Activated T-cell treated with anti-CD3 and anti-CD28 coated beads for 1 hour (primary cell): ENCODE results near the gene MOB1A.
"Not testable (repeated sequence)": the region's sequence is repeated elsewhere in the genome, so short reads cannot be mapped to it uniquely, and the experiment has no call there.

Experiments
- DNase-seq: peaks from one replicate; pipeline ENCODE4 v3.0.0-alpha.2; 2020; ENCODE audit warnings: low read depth

MOB1A gene

DNA sequence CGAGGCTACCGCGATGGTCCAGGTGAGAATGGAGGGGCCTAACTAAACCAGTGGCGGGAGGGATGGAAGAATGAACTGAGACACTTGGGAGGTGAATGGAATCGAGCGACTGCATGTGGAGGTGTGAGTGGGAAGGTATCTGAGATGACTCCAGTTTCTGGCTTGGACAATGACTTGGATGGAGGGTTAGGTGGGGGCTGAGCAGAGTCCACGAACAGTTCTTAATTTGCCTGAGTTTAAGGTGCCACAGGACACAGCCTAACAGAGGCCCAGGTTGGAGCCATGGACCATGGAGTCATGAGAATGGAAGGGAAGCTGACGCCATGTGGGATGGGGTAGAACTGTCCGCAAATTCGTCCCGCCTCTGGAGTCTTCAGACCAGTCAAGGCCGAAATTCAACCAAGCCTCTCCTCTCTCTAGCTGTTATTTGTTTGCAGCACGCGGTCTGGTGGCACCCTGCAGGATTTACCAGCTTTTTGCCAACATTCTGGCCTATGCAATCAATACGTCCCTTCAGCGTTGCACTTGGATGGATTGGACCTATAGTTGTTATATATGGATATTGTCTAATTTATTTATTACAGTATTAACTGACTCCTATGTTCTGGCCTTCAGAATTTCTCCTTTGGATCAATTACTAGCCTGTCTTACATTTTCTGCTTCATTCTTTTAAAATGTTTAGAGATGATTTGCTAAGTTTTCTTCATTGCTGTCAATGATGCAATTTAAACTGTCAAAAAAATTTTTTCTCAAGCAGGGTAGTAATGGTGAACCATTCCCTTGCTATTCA lies 30.0 kb downstream of the MOB1A start:
- DNase-seq: no peak

DNA sequence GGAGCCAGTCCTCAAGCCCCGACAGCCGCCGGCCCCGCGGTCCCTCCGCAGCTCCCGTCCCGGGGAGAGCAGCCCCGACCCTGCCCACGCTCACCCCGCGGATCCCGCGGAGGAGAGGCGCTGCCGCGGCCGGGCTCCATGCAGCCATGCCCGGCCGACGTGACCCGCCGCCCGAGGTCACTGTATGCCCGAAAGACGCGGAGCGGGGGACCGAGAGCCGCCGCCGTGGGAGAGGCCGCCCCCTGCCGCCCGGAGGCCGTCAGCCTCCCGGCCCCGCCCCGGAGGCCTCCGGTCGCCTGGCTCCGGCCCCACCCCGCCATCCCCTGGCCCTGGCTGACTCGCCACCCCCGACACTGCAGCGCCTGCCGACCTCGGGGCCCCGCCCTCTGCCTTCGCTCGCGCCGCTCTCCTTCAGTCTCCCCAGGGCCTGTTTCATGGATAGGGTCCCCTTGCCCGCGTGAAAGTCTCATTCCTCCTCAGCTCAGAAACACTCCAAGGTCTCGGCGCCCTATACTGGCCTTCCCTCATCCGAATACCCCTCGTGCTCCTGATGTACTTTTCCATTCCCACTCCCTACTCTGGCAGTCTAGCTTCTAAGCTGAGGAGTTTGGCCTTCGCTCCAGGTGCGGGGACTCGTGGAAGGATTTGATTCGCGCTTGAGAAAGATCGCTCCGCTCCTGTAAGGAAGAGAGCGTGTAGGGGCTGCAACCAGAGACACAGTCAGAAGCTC lies 30.8 kb downstream of the MOB1A start, which contains the start of gene BOLA3:
Gene BOLA3, minus strand, starts transcription at position 186 of the 730 bp plus-strand sequence. Its CDS starts 38 bp downstream, at position 148.
- peak; percentile 66 for DNase-seq

DNA sequence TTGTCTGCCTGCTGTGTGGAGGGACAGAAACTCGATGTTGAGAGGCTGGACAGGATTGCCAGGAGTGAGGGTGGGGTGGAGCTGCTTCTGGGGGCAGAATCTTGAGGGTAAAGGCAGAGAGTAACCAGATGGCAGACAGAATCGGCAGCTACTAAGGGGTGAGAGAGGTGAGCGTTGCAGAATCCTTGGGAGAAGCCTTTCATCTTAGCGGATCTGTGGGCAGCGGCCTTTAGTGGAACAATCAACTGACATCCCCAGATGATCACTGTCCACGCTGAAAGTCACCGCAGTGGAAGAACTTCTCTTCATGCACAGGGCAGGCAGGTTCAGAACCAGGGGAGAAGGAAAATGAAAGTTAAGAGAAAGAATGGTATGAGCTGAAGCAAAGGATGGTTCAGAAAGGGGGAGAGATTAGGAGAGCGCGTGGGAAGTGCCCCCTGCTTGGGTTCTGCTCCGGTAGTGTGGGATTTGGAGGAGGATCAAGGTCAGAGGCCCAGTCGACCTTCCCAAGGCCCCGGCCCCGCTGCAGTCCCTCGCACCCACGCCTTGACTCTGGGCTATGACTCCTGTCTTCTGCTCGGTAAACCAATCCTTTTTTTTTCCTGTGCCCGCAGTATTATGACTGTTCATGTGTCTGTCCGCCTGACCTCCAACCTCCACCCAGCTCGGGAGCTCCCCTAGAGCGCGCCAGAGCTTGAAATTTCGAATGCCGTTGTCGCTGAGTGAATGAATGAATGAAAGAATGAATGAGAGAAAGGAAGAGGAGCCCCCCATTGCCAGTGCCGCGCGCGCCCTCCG lies 31.6 kb downstream of the MOB1A start:
- no peak for DNase-seq

DNA sequence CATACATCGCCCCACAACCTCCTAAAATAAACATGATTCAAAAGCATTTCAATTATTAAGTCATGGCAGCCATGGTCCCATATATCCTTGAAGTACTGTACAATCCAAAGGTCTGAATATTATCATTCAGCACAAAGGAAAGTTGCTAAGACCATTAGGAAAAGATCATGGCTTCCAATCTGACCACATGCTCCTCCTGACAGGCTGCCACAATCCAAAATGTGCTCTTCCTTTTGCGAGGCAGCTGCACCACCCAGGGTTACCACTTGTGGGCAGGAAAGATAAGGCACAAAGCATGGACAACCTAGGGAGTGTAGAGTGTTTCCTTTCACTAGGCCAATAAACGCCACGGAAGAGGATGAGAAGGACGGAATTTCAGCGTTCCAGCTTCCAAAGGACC lies 36.3 kb downstream of the MOB1A start:
- no peak for DNase-seq

DNA sequence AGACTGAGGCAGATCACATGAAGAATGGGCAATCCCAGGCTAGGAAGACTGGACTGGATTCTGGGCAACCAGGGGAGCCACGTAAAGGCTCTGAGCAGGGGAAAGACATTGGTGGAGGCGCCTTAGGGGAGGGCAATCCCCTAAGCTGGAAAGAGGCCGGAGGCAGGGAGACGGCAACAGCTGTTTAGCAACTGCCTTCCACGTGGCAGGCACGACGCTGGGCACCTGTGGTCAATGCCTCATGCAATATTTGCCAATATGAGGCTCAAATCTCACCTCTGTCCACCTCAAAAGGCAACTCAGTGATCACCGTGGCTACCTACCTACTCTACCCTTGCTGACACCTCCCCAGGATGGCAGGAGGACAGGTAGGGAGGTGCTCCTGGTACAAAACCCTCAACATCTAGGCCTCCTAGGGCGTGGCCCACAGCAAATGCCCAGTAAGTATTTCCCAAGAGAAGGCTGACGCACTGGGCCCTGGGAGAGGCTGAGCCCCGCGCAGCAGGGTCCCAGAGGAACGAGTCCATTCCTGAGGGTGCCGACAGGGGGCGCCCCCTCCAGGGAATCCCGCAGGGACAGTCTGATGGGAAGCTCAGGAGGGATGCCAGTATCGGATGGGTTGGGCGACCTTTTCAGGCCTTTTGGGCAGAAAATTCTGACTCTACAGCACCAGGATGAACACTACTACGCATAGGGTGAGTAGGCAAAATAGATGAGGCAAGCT lies 39.9 kb downstream of the MOB1A start:
- no peak for DNase-seq

DNA sequence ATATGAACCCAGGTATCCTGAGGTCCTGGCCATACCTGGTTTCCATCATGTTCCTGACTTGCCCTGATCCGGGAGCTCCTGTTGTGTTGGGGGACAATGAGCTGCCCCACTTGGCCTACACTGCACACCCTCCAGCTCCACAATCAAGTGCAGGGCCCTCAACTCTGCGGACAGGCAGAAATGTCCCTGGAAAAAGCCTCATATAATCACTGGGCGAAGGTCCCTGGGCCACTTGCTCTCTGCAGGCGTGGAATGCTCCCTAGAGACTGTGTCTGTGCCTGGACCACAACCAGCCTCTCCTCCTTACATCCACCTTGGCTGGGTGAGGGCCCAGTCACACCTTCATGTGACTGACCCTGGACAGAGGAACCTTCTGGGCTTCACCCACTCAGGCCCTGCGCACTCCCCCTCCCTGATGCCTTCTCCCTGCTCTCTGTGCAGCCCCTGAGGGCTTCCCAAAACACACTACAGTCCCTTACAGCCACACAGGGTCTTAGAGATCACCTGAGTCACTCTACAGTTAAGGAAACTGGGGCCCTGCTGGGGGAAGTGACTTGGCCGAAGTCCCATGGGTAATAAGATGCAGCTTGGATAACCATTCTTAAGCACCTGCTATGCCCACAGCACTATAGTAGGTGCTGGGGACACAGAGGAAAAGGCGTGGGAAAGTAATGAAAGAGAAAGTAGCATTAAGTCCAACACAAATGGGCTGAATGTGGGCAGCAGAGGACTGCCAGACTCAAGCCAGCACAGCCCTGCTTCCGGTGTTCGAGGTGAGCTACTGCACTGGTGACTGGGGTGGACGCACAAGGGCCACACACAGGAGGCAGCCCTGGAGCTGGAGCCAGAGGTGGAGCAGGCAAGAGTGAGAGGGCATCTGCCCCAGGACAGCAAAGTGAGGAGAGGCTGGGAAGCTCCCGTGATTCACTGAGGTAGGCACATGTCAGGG lies 40.8 kb downstream of the MOB1A start:
- no peak for DNase-seq

DNA sequence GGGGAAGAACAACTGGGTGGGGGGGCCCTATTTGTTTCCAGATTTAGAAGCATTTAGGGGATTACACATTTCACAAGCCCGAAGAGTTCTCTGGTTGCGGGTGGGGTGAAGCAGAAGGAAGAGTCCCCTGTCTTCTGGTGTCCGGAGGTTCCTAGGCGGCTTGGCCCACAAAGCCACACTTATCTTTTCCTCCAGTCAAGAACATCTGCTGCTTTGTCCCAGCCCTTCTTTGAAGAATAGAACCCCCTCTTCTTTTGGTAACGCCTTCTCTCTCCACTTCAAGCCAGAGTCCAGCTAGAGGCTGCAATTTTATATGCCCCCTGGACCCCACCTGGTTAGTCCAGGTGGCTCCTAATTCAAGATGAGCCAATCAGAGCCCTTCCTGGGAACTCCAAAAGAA lies 46.8 kb downstream of the MOB1A start:
- DNase-seq: no peak

DNA sequence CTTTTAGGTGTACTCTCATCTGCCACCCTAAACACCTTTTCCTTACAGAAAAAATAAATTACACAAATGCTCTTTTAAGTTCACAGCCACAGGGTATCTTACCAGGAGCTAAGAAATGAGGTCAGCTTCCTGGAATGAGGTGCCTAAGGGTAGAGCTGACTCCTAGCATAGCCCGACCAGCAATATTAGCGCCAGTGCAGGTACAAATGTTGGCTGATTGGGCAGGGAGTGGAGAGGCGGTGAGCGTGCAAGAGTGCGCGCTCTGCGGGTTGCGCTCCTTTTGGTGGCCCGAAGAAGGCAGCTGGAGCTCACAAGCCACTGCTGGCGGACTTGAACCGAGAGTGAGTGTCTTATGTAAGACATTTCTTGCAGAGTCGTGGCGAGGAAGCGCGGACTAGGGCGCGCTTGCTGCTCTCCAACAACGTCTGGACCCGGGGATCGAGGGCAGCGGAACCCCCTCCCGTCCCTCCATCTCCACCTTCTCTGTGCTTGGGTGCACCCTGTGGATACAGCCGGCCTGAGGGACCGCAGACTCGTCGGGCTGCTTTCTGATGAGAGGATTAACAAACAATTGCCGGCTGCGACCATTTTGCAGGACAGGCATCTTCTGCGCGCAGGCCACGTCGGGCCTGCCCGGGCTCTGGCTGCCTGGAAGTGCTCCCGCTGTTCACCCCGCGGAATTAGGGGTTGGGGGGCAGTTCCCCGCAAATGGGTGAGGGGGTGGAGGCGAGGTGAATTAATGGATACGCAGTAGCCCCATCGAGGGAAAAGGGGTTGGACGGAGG lies 48.3 kb downstream of the MOB1A start:
- DNase-seq: no peak

DNA sequence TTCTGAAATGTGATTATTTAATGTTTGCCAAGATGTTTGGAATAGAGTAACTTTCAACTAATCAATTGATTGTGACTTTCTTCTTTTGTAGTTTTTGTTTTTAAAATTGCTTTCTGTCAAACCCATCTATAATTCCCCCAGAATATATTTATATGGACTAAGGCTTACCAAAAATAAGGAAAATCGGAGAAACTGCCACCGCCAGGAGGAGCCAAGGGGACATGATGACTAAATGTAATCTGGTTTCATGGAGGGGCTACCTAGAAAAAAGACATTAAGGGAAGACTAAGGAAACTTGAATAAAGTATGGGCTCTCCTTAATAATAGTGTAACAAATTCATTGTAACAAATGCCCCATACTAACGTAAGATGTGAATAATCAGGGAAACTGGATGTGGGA lies 50.5 kb downstream of the MOB1A start:
- no peak for DNase-seq

DNA sequence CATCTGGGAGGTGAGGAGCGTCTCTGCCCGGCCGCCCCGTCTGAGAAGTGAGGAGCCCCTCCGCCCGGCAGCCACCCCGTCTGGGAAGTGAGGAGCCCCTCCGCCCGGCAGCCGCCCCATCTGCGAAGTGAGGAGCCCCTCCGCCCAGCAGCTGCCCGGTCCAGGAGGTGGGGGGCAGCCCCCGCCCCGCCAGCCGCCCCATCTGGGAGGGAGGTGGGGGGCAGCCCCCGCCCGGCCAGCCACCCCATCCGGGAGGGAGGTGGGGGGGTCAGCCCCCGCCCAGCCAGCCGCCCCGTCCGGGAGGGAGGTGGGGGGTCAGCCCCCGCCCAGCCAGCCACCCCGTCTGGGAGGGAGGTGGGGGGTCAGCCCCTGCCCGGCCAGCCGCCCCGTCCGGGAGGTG lies 54.7 kb downstream of the MOB1A start:
- not testable (repeated sequence) for DNase-seq

DNA sequence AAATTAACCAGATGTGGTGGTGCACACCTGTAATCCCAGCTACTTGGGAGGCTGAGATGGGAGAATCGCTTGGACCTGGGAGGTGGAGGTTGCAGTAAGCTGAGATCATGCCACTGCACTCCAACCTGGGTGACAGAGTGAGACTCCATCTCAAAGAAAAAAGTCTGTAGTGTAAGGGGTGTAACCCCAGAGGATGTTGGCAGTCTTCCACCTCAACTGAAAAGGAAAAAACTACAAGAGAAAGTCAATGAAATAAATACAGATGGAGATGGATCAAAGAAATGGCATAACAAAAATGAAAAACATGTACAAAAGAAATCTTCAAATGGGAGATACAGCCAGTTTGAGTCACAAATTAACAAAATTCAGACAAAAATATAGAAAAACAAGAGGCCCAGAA lies 56.8 kb downstream of the MOB1A start:
- not testable (repeated sequence) for DNase-seq

DNA sequence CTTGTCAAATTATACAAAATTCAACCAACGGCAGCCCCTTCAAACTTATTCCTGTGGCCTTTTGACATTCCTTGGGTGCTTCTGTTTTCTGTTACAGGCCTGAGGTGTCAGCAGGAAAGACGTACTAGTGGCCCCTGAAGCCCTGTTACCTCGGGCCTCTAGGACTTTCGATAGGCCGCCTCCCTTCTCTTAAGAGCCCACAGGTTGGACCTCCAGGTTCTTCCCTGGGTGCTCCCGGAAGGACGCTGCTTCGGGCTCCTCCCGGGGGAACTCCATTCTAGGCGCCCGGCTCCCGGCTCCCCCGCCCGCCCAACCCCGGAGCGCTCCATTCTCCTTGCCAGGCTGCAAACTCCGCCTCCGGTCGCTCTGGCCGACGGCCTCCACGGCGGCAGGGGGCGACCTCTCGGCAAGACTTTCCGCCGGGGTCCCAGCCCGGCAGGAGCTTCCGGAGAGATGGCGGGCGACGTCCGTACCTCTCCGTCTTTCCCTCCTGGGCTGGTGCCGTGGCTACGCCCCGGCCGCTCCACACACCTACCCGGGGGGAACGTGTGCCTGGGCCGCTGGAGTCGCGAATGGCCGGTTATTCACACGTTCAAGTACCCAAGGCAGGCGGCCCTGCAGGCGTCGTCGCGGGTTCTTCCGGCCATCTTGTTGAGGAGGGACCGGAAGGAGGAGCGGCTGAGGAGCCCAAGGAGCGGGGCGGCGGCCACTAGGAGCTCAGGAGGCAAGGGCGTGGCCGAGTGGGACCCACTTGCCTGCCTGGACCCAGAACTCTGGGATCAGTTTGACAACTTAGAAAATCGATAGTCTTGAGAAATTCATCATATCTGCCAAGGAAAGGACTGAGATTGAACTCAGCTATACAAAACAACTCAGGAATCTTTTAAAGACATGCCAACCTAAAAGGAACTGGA lies 58.5 kb downstream of the MOB1A start:
- peak; percentile 71 for DNase-seq

DNA sequence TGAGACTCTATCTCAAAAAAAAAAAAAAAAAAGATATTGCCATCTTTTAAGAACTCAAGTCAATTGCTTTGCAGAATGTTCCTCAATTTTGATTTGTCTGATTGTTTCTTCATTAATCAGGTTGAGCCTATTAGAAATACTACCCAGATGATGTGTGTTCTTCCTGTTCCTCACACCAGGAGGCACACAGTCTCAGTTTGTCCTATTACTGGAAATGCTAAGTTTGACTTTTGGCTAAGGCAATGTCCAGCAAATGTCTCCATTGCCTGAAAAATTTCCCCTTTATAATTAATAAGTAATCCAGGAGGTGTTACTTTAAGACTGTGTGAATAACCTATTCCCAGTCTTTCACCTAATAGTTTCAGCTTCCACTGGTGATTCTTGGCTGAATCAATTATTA lies 59.3 kb downstream of the MOB1A start:
- no peak for DNase-seq

DNA sequence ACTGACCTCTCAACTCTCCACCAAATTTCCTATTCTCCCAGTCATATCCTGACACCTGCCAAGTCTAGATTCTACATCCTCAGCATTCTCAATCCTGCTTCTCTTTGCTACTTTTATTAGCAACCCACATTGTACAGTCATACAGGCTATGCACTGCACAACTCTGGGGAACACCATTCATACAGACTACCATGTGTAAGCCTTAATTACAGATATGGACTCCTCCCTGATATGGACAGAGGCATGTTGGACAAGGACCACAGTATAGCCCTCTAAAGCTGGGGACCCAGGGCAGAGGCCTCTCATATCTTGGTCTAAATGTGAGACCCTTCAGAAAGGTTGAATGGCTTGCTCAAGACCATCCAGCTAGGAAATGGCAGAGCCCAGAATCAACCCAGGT lies 67.3 kb downstream of the MOB1A start:
- no peak for DNase-seq

DNA sequence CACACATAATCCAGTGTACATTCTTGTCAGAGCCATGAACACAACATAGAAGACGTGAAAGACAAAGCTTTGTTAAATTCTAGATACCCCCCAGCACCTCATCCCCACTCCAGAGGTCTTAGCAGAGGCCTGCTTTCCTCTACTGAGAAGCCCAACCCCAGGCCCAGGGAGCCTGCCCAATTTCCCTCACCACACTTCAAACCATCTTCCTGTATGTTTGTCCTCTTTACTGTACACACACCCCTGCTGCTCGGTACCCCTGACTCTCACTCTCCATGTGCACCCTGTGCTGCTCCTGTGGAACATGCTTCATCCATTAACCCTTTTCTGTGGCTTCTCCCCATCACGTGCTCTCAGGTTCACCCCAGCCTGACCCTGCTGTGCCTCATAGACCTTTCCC lies 68.1 kb downstream of the MOB1A start:
- no peak for DNase-seq

DNA sequence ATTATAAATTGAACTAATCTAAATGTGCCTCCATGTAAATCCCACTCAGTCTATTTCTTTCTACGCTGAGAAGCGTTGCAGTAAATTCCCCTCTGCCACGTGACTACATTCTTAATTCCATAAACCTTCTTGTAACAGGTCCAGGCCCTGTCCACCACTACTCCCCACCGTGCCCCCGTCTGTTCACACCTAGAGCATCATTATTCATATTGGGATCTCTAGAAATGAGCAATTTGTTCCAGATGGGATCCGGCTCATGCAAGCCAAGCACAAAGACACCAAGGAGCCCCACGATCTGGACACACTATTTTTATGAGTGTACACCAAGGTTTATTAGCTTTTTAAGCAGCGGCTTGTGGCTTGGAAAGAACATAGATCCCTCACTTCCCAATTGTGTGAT lies 69.1 kb downstream of the MOB1A start:
- DNase-seq: no peak

DNA sequence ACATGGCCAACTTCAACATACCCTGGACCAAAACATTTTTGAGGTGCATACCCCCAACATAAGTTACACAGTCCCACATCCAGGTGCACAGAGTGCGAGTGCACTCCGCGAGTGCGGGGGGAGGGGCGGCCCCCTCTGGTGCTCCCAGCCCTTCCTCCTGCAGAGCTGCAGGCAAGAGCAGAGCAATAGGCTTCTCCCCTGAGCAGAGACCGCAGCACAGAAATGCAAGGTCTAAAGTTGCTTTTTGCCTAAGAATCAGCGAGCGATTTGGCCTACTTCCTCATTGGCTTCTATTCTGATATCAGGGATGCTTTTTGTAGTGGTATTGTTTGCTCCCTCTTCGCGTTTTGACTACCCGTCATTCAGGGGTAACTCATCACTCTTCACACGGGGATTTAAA lies 71.6 kb downstream of the MOB1A start:
- no peak for DNase-seq

DNA sequence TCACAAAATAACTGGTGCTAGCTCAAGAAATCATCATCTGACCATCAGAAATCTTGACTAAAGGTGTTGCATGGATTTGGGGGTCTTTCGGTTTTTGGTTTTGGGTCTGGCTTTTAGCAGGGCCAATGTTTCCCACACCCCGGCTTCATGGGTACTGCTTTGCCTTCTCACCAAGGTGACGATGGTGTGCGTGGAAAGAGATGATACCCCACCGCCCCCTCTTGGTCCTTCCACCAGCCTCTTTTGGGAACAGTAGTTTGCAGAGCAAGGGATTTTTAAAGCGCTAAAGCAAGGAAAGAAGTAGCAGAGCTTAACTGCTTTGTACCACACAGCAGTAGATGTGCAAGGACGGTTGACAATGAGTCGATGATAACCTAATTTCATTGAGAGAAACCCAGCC lies 73.3 kb downstream of the MOB1A start:
- no peak for DNase-seq

DNA sequence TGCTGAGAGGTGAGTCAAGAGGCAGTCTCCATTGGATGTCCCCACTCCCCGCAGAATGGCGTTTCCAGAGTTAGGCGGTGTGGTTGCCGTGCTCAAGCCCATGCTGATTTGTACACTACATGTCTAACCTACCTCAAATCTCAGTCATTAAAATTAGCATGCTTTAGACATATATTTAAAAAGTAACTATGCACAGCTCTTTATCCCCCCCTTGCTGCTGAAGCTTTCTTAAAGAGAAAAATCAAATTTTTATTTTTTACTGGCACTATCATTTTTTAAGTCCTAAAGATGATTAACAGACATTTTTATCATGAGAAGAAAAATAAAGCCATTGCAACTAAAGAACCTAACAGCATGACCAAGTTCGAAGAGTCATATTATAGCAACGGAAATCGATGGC lies 73.8 kb downstream of the MOB1A start:
- DNase-seq: no peak
